ENCODE results near the gene LY6G6D.
A peak's percentile ranks its signal among the peaks of the same experiment; 100 is the strongest.

The LY6G6D gene

DNA sequence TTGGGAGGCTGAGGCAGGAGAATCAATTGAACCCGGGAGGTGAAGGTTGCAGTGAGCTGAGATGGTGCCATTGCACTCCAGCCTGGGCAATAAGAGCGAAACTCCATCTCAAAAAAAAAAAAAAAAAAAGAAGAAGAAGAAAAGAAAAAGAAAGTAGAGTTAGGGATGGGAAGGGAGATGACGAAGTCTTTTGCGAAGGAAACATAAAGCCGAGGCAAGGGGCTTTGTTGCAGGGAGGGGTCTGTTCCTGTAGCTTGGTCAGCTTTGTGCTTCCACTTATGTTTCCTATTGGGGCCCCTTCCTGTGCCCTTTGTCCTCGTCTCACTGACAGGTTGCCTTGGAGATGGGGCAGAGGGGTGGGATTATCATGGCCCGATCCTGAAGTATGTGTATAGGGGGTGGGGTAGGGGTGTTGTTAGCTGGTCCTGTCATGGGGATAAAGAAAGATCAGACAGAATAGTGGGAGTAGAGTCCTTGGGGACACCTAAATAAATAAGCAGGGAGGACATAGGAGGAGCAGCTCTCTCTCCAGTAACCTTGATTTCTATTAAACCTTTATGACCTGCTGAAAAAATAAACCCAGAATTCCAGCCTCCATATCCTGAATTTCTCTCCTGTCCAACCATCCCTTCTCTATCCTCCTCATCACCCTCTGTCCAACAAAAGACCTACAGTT lies 22.3 kb downstream of the LY6G6D start:
- FAIRE-seq, result no peak

DNA sequence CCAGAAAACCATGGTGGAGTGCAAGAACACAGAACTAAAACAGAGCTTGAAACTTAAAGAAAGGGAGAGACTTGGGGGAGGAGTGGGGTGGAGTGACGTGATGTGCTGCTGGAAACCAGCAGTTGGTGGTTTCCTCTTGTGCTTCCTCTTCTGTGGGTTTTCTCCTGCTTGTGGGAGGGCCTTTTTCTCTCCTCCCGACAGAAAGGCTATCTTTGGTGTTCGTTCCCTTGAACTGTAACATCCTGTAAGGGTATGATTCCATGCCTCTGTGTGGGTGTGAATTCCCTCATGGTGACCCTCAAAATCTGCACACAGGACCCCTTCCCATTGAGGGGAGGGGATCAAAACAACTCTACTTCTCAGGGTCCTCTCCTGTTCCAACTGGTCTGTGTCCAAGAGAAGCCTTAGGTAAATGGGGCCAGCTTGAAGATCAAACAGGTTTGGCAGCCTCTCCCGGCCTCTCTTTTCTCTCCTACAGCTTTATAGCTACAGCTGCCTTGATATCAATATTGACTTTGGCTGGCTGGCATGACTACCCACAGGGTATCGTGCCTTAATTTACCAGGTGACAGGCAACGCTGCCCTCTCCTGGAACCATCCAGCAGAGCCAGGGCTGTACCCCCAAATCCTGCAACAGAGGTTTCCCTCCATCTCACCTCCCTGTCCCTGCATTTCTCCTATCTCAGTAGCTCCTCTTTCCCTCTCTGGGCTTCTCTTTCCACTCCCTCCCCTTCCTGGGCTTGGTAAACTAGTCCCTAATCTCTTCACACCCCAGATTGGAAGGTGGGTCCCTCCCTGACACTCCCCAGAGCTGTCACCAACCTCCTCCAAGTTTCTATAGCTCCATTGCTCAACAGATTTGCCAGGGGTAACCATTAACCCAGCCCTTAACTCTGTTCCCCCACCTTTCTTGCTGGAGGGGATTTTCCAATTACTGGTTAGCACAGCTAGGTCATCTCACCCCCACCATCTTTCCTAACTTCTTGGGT lies 23.1 kb downstream of the LY6G6D start:
- FAIRE-seq, result peak; percentile 68

DNA sequence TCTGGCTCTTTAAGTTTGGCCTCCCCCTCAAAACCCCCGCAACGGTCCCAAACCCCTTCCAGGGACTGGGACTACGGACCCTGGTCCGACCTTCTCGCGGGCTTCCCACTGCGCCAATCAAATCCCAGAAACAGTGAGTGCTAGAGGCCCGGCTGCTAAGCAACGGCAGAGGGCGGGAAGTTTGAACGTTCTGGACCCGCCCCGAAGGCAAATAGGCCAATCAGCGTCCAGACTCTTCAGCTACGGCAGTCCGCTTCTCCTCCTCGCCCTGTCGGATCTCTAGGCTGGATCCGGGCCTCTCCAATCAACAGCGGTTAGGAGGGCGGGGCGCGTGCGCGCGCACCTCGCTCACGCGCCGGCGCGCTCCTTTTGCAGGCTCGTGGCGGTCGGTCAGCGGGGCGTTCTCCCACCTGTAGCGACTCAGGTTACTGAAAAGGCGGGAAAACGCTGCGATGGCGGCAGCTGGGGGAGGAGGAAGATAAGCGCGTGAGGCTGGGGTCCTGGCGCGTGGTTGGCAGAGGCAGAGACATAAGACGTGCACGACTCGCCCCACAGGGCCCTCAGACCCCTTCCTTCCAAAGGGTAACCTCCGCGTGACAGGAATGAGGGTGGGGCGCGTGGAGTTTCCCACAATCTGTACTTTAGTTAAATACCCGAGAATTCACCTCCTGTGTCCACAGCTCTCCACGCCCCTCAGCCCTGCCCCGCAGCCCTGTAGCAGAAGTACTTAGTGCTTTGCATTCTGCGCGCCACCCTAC lies 24.7 kb downstream of the LY6G6D start, which contains the start of gene MSH5:
TSS of gene MSH5 (plus strand) at position 367 of the 758 bp plus-strand sequence. CDS start 462 bp downstream, outside the sequence.
- FAIRE-seq, result peak; percentile 97

DNA sequence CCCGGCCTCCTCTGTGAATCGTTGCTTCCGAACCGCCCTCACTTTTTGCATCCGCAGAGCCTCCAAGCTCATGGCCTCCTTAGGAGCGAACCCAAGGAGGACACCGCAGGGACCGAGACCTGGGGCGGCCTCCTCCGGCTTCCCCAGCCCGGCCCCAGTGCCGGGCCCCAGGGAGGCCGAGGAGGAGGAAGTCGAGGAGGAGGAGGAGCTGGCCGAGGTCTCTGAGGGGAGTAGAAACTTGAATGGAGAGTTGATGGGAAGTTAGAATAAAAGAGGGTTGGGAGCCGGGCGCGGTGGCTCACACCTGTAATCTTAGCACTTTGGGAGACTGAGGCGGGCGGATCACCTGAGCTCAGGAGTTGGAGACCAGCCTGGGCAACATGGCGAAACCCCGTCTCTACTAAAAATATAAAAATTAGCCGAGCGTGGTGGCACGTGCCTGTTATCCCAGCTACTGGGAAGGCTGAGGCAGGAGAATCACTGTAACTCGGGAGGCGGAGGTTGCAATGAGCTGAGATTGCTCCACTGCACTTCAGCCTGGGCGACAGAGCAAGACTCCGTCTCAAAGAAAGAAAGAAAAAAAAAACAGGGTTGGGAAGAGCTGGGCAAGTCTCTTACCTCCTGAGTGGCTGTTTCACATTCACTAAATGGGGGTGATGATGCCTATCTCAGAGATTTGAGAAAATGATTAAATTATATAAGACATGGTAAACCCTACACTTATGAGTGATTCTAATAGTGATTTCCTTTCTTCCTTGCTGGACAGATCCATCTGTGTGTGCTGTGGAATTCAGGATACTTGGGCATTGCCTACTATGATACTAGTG lies 25.5 kb downstream of the LY6G6D start:
- FAIRE-seq, result no peak

DNA sequence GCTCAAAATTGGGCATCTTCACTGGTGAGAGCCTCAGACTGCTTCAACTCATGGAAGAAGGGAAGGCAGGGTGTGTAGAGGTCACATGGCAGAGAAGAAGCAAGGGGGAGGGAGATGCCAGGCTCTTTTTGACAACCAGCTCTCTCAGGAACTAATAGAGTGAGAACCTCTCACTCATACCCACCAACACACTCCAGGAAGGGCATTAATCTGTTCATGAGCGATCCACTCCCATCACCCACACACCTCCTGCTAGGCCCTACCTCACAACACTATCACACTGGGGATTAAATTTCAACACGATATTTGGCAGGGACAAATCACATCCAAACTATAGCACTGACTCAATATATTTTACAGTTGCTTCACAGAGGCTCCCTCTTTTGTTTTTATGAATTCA lies 26.7 kb downstream of the LY6G6D start:
- no peak for FAIRE-seq

DNA sequence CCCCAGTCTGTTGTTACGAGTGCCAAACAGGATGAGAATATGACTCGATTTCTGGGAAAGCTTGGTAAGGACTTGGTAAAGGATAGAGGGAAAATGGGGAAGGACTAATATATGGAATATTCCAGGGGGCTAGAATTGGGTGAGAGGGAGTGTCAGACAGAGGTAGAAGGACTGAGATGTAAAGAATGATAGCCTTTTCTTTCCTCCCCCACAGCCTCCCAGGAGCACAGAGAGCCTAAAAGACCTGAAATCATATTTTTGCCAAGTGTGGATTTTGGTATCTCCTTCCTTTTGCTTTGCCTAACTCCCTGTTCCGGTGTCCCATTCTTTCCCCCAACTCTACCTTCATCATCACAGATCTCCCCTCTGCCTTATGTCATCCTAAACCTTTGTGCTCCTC lies 27.7 kb downstream of the LY6G6D start:
- FAIRE-seq, result no peak

DNA sequence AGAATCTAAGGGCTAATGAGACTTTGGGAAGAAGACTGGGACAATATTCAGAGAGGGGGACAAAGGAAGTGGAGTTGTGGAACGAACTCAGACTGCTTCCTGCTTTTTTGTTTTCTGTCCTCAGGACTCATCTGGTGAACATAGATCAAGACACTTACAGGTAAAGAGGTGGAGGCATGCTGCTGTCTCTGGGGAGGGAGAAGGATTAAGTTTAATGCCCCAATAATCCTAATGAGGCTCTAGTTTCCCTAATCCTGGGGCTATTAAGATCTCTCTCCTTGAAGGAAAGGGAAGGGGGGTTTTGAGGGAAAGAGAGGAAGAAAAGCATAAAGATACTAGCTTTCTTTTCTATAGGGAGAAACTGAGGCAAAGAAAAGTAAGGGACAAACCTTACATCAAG lies 29.3 kb downstream of the LY6G6D start:
- no peak for FAIRE-seq

DNA sequence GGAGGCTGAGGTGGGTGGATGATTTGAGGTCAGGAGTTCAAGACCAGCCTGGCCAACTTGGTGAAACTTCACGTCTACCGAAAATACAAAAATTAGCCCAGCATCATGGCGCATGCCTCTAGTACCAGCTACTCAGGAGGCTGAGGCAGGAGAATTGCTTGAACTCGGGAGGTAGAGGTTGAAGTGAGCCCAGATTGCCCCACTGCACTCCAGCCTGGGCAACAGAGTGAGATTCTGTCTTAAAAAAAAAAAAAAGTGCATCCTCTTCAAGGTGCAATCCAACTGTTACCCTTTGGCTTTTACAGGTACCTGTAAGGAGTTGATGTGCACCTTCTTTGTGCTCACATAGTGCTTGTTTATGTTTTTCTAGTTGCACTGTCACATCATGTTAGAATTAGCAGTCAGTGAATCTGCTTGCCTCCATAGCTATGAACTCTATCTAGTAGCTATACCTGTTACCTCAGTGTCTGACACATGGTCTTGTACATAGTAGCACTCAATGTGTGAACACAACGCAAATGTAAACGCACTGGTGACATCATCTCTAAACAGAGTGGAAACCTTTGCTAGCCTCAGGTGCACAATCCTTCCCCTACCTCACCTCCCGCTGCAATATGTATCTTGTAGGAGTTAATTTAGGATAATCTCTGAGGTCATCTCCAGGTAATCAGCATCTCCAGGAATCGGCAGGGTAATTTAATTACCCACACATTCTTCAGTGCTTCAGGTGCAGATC lies 34.3 kb downstream of the LY6G6D start:
- FAIRE-seq, result no peak

DNA sequence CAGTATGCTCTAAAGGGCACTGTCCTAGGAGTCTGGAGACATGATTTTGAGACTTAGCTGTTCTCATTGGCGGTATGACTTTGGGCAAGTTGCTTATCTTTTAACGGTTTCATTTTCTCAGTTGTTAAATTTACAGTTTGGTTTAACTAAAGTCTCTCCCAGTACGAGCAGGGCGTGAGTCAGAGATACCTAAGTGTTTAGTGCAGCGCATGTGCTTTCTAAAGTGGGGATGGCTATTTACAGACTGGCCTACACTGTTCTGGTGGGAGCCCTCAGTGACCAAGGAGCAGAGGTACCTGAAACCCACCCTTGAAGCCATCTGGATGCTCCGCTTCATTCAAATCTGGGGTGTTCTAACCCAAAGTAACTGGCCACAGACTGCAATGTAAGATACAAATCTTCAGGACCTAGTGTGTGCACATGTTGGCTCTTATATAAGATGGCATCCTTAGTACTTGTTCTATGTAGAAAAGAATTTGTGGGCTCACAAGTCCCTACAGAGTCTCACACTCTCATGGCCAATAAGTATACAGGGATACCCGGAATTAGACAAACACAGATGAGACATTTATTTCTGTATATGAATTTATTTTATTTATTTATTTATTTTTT lies 35.4 kb downstream of the LY6G6D start:
- FAIRE-seq, result no peak

DNA sequence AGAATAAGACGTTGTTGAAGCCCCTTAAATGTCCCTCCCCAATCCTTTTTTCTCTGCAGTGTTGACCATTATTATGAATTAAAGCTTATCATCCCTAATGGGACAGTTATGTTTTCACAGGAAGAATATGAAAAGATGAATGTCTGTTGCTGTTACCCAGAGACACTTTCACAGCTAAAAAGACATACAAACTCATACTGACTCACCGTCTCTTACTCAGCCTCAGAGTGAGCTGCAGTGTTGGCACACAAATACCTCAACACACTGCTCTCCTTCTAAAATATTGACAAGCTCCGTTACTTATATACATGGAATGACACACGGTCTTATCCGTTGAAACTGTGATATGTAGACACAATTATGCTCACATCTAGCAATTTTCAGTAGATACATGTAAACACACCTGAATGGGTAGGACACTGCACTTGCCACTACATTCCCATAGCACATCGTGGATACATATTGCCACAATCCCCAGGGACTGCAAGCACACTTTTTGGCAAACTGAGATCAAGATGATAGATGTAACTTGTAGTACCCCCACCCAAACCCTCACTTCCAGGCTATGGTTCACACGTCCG lies 37.7 kb downstream of the LY6G6D start:
- FAIRE-seq, result no peak

DNA sequence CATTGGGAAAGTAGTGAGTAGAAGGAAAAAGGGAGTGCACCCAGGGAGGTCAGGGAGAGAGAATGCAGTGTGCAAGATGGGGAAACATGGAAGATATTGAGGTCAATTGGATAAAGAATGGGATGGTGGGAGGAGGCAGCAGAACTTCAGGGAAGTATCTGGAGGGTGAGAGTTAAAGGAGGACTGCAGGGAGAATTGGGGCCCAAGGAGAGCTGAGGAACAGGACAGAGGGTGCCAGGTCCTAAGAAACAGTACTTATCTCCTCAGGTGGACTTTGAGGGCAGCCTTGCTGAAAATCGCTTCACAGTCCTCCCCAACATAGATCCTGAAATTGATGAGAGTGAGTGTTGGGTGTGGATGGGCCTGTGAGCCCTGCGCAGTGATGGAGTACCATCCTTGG lies 43.1 kb downstream of the LY6G6D start:
- no peak for FAIRE-seq

DNA sequence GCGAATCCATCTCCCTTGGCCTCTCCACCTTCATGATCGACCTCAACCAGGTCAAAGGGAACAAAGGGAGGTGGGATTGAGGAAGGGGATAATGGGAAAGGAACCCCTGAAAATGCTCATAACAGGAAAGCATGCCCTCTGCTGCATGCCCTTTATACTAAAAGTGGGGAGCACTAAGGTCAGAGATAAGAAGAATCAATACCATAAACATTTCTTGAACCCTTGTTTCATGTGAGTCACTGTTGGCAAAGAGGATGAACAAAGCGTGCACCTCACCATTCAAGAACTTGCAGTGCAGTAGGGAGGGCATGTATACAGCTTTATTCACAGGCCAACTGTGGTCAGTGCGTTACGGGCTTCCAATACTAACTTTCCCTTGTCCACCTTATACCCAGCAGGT lies 45.6 kb downstream of the LY6G6D start:
- no peak for FAIRE-seq

DNA sequence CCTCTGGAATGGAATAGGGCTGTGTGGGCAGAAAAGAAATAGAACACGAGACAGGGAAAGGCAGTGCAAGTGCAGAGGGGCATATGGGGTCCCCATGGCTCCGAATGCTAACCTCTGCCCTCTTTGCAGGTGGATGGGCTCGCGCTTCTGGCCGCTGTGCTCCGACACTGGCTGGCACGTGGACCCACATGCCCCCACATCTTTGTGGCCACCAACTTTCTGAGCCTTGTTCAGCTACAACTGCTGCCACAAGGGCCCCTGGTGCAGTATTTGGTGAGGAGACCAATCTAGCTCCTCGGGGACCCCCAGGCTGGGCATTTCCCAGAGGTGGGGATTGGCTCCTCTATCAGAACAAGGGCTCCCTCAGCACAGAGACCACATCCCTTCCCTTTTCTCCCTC lies 46.2 kb downstream of the LY6G6D start:
- no peak for FAIRE-seq

DNA sequence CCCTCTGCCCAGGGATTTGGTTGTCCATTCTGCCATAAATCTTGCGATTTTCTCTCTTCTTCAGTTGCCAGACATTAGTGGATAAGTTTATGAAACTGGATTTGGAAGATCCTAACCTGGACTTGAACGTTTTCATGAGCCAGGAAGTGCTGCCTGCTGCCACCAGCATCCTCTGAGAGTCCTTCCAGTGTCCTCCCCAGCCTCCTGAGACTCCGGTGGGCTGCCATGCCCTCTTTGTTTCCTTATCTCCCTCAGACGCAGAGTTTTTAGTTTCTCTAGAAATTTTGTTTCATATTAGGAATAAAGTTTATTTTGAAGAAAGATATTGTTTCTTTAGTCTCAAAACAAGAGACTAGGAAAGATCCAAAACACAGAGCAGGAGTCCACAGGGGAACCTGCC lies 47.2 kb downstream of the LY6G6D start, which contains the start of gene SAPCD1:
TSS of gene SAPCD1 (plus strand) at position 301 of the 400 bp plus-strand sequence. CDS start 399 bp downstream, outside the sequence.
- no peak for FAIRE-seq

DNA sequence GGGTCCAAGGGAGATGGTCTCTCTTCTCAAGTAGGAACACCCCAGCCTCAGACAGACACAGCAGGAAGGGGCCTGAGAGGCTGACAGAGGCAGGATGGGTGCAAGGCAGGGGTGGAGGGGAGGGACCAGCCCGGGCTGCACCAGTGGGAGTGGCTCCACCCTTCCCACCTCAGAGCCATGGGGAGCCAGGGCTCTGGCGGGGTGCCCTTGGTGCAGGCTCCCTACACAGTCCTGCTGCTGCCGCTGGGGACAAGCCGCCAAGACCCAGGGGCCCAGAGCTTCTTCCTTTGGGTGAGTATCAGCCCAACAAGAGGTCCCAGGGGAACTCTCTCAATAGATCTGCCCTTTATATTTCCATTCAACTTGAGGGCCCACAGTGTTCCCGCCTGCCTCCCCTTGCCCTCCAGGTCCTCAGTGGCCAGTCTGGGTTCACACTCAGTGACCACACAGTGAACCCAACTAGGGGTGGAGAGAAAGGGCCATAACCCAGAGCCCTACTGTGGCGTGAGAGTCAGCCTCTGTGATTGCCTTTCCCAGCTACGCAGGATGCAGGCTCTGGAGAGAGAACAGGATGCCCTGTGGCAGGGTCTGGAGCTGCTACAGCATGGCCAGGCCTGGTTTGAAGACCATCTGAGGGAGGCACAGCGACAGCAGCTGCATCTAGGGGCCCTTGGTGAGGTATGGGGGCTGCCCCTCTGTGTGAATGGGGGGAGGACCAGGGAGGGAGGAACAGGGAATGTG lies 47.9 kb downstream of the LY6G6D start:
- FAIRE-seq, result no peak

DNA sequence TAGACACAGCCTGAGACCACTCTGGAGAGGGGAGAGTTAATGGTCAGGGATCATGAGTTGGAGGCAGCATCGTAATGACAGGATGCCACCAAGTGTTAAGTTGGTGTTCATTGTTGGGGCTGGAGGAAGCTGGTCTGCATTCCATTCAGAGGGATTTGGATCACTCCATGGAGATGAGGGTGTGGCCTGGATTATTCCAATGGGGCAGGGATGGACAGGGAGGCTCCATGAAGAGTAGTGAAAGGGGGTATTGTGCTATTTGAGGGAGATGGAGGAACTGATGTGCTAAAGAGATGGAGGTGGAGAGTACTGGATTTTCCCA lies 48.4 kb downstream of the LY6G6D start:
- FAIRE-seq, result peak; percentile 80

DNA sequence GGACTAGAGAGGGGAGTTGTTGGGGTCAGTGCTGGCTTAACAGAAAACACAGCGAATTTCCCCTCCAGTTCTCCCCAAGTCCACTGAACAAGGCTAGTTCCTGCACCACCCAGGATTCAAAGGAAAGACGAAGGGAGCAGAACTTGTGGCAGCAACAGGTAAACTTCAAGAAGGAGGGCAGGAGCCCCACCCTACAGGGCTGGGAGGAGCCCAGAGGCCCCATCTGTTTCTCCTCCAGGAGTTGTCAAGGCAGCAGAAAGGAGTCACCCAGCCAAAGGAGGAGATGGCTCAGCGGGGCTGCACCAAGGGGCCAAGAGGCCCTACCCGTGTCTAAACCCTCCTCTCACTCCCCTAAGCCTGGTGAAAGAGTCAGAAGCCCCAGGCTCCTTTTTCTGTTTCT lies 49.0 kb downstream of the LY6G6D start:
- FAIRE-seq, result no peak

DNA sequence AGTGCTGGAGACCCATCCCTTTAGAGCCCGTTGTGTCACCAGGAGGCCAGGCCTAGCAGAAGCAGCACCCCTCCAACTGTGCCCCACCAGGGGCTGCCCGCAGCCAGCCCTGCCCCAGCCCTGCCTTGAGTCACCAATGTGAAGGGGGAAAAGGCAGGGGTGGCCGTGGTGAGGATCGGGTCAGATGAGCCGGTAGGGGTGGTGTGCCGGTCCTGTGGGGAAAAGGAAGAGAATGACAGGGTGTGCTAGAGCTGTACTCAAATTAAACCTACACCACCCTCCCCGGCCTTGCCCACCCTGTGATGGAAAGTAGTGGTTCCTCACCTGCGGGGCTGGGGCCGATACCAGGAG lies 50.4 kb downstream of the LY6G6D start:
- FAIRE-seq, result no peak

DNA sequence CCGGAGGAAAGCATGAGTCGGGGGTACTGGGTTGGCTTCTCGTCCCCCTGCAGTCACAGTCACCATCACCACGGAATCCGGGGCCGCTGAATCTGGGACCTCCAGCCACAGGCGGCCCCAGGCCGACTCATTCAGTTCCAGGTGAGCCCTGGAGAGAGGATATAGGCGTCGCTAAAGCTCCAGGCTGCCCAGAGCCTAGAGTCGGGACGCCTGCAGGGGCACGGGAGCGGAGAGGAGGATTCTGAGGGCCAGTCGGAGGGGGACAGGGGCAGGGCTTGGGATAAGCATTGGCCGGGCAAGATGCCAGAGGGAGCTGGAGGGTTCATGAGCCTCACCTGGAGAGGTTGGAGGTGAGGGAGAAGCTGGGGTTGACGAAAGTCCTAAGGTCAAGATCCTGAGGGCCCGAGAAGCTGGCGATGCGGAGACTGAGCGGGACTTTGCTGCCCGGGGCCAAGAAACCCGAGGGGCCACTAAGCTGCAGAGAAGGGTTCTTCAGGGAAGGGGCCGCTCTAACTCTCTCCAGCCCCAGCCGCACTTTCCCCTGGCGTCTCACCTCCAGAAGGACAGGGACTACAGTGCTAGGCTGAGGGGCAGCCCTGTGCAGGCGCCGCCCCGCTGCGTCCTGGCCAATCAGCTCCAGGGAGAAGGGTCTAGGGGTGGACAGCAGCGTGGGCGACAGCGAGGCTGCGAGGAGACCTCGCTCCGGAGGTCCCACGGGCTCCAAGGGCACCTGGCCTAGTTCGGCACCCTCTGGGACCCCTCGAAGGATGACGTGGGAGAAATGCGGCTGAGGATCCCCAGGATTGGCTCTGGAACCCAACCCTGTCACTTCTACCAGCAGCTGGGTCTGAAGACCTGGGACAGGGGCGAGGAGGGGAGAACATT lies 51.0 kb downstream of the LY6G6D start:
- no peak for FAIRE-seq
